Stromal cell of bone marrow (primary cell): ENCODE results near the gene APLN.
A peak's percentile ranks its signal among the peaks of the same experiment; 100 is the strongest.

Experiments
- DNase-seq: peaks from one replicate; pipeline ENCODE4 v3.0.0-alpha.2; 2012; ENCODE audit warnings: low read depth

Gene APLN

DNA sequence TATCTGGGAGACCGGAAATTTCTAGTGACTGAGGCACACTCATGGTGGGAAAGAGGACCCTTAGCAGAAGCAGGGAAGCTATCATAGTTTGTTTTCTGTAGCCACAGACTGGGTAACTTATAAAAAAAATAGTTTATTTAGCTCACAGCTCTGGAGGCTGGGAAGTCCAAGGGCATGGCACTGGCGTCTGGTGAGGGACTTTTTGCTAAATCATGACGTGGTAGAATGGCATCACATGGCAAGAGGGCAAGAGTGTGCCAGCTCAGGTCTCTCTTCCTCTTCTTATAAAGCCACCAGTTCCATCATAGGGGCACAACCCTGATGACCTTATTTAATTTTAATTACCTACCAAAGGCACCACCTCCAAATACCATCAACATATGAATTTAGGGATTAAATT is 13.3 kb downstream of the APLN start:
- DNase-seq: no peak

DNA sequence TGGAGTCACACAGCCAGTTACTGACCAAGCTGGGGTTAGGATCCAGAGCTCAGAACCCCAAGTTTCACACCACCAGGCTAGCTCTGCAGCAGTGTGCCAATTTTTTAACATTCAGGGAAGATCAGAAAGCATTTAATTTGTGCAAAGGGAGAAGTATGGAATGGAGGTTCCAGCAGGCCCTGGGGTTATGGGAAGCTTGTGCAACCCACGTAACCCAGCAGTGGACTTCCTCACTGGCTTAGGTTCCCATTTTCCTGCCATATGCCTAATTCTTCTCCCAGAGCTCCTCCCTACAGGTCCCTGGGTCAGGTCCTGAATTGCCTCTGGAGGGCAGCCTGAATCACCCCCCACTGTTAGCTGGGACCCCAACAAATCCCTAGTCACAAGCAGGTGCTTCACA is 14.0 kb downstream of the APLN start:
- DNase-seq: no peak

DNA sequence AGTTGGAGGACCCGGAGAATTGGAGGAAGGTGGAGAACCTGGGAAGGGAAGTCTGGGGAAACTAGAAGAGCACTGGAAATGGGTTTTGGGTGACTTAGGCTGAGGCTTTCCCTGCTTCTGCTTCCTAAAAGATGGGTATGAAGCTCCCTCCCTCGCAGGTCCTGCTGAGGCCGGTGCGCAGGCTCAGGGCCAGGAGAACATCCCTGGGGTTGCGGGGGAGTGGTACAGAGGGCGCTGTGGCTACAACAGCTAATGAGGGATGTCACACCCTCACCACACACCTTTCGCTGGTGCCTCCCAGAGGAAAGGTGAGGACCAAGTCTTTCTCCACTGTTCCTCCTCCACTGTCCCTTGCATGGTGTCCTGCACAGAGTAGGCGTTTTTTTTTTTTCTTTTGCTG is 15.8 kb downstream of the APLN start:
- DNase-seq: no peak

DNA sequence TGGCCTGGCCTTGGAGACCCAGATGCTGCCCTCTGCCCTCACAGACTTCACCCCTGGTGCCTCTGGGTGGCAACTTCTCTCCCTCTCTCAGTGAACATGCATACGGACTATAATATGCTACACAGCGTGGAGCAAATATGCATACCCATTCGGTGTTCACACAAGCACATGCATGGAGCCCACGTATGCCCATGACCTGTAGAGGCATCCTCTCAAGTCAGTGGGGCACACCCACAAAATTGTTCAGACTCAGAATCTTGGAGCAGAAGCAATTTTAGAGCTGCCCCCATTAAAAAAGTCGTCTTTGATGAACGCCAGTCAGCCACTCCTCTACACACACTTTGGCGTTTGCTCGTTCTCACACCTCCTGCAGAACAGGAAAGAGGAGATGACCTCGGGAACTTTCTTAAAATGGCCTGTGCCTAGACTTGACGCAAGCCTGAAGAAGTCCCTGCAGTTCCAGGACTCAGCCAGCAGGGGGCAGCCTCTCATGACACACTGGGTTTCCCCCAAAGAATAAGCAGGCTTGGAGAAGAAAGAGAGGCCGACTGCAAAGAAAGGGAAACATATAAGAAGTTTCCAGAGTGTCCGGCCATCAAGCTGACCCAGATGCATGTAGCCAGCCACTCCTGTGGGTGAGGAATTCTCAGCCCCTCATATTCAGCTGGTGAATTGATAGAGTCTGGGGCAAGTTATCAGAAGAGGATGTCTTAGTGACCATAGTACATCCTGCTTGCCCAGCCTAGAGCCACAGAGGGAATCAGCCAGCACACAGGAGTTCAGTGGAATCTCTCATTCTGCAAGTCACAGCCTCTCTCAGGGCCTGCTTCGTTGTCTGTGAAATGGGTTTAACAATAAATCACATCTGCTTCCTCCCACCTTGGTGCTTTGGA is 17.3 kb downstream of the APLN start:
- peak; percentile 31 for DNase-seq

DNA sequence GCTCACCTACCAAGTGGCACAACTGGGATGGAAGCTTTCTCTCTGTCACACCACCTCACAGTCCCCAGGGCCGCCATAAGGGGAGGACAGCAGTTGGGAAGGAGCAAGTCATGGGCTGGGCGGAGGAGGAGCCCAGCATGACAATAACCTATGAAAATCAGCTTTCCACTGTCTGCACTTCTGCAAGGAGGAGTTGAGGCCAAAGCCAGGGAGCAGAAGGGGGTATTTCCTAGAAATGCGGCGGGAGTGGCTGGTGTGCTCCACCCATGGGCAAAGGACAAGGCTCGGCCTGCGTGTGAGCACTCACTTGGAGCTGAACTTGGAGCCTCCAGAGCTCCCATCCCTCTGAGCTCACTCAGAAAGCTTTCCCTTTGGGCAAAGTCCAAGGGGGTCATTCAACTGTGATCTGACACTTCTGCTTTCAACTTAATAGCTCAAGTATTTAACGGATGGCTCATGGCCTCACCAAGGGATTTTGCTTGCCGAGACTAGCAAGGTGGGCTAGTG is 18.5 kb downstream of the APLN start:
- DNase-seq: no peak

DNA sequence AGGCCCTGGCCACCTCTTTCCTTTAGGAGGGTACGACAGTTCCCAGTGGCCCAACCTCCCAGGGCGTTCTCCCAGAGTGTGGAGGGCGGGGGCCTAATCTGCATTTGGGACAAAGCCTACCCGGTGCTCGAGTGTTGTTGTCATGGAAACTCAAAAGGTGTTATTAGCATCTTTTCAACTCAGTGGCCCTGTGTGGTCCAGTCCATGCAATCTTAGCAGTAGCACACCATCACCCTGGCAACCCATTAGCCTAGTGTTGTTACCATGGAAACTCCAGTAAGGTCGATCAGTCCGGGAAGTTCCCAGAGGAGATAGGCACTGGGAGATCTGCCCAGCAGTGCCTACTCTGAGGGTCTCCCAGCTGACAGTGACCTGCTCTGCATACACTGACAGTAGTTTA is 20.2 kb downstream of the APLN start:
- no peak for DNase-seq

DNA sequence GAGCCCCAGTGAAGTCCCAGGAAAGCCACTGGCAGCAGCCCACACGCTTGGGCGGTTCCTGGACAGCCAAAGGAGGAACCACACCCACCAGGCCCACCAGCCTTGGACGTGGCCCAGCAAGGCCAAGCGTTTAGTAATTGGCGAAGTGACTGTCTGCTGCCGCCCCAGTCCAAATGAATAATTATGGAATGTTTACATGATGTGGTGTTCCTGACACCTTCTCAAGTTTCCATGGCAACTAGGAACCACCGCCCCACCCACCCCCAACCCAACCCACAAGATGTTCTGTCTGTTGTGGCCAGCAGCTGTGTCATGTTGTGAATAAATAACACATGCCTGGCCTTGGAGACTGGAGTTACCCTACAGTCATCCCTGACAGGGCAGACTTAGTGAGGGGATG is 22.3 kb downstream of the APLN start:
- DNase-seq: no peak

DNA sequence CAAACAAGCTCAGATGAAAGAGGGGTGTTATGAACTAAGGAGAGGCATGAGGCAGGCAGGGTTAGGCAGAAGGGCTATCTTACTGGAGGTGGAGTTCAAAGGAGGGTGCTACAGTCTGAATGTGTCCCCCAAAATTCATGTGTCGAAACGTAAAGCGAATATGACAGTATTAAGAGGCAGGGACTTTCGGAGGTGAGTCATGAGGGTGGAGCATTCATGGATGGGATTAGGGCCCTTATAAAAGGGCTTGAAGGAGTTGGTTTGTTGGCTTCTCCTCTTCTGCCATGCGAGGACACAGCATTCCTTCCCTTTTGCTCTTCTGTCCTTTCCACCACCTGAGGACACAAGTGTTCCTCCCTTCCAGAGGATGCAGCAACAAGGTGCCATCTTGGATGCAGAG is 22.9 kb downstream of the APLN start:
- DNase-seq: no peak

DNA sequence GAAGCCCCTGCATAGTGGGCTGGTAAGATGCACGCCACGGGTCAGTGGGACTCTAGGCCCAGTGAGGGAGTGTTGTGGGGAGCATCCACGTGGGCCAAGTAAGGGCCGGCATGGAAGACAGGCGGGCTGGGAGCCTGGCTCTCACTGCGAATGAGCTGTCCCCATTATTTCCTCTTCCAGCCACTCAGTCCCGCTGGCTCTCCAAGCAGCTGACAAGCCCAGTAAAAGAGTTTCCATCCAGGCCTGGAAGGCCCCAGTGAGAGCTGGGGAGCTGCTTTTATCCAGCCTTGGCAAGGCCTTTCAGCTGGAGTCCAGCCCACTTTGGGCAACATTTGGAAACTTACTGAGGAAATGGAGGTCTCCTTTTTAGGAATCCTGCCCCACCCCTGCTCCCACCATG is 24.9 kb downstream of the APLN start:
- no peak for DNase-seq

DNA sequence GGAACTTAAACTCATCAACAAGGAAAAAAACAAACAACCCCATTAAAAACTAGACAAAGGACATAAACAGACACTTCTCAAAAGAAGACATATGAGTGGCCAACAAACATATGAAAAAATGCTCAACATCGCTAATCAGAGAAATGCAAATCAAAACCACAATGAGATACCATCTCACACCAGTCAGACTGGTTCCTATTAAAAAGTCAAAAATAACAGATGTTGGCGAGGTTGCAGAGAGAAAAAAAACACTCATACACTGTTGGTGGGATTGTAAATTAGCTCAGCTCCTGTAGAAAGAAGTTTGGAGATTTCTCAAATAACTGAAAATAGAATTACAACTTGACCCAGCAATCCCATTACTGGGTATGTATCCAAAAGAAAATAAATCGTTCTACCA is 28.7 kb downstream of the APLN start:
- DNase-seq: no peak

DNA sequence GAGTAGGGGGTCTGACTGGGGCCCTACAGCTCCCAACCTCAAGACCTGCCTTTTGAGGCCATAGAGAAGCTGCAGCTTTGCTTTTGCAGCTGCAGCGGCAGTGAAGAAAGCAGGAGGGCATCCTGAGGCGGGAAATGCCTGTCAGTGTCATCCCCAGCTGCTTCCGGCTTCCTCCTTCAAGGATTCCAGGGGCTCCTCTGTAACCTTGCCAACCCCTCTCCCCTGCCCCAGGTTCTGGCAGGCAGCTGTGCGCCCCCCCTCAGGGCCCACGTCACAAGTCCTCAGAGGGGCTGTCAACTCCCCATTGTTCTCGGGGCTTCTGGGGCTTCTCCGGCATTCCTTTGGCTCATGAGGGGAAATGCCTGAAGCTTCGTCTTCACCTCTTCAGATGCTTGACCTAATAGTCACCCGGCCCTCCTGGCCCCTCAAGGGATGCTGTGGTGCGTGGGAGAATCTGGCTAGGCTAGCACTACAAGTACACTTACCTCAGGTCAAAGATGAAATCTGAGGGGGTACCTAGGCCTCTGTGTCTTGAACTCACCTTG is 31.9 kb downstream of the APLN start:
- no peak for DNase-seq

DNA sequence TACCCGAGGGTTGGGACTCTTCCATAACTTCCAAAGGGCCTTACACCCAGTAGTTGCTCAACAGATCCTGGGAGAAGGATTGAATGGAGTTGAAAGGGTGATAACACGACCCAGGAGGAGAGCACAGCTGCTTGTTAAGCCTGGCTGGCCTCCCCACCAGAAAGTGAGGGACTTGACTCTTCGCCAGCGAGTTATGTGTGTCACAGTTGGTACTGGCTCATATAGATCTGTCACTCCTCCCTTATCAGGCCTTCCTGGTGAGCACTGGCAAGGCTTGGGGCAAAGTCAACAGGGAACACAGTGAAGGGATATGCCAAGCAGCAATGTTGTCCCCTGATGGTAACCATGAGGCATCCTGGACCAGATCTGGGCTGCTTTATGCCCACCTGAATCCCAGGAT is 35.8 kb downstream of the APLN start:
- DNase-seq: no peak

DNA sequence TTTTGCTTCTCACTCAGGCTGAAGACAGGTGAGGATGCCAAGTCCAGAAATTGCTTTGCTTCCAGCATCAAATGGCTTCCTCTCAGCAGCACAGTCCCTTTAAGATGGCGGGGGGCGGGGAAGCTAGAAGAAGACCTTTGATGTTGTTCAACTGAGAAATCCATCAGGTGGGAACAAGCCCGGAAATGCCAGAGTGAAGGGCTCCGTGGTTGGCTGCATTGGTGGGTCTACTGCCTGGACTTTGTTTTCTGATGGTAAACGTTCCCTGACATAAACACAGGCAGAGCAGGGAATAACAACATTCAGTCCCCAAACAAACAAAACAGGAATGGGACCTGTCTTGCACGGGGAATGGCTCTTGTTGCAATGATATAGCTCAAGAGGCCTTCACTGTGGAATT is 37.3 kb downstream of the APLN start:
- no peak for DNase-seq

DNA sequence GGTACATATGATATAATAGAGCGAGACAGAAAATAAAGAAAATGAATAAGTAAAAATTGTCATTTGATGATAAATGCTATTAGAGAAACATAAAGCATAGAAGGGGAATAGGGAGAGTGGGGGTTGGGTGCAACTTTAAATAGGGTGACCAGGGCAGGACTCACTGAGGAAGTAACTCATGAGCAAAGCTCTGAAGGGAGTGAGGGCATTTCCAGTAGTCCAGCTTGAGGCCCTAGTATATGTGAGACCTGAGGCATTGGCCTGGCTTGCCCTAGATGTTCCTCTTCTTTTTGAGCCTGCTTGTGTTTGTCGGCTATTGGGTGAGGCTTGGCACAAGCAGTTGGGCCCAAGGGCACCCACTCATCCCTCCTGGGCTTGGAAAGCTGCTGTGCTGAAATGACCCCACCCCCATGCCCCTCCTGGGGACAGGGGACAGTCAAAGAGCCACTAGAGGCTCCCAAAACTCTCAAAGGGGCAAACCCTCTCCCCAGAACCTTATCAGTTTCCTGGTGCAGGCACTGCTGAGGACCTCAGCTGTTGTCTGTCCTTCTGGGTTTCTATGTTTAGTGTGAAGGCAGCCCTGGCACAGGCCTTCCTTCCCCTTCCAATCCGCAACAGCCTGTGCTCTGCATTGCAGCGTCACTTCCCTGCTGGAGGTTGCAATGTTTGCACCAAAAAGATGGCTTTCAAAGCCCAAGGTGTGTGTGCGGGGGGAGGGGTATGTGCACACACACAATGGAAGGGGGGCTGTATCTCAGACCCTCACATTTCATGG is 40.1 kb downstream of the APLN start:
- DNase-seq: no peak

DNA sequence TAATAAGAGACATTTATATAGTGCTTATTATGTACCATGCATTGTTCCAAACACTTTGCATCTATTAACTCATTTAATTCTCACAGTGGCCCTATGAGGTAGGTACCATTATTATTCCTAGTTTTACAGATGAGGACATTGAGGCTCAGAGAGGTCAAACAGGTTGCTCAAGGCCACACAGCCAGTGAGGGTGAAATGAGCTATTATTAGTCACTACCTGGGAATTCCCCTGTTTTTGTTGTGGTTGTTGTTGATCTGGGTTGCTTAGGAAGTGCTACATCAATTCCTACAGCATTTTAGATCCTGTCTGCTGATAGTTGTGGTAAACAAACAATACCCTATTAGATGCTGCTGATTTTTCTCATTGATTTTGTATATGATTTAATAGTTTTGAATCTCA is 41.2 kb downstream of the APLN start:
- DNase-seq: no peak

DNA sequence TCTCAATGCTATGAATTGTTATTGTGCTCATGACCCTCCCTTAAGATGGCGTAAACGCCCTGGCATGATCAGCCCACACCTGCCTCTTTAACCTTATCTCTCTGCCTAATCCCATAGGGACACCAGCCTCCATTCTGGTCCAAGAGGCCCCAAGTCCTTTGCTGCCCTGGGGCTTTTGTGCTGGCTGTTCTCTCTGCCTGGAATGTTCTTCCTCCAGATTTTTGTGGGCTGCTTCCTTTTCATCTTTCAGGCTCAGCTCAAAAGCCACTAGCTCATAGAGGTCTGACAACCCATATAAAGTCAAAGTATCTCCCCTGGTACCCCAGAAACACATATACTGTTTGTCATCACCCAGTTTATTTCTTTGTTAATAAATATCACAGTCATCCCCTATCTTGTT is 42.4 kb downstream of the APLN start:
- no peak for DNase-seq

DNA sequence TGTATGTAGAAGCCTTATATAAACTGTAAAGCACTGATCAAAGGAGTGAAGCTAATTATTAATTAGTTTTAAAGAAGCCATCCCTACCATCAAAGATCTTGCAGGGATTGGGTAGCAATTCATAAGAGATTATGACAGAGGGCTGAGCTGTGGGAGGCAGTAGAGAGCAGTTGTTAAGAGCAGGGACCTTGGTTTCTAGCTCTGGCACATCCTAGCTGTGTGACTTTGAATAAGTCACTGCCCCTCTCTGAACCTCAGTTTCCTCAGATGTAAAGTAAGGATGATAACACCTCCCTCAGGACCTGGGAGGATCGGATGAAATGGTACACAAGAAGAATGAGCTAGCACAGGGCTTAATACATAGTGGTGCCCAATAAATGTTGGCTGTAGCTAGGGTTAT is 45.4 kb downstream of the APLN start:
- DNase-seq: no peak

DNA sequence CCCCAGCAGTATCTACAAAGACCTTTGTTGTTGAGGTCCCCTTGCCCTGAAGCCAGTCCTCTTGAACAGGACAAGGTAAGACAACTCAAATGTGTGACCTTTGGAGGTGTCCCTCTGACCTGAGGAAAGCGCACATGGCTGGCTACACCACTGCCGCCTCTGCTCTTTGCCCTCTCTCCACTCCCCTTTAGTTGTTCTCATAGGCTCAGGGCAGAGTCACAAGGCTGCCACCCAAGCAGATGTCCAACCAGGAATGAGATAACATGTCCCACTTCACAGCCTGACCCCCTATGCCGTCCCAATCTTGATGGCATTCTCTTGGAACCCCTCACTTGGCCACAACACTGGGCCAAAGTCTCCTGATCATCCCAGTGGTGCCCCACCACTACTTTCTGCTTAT is 46.3 kb downstream of the APLN start:
- DNase-seq: no peak

DNA sequence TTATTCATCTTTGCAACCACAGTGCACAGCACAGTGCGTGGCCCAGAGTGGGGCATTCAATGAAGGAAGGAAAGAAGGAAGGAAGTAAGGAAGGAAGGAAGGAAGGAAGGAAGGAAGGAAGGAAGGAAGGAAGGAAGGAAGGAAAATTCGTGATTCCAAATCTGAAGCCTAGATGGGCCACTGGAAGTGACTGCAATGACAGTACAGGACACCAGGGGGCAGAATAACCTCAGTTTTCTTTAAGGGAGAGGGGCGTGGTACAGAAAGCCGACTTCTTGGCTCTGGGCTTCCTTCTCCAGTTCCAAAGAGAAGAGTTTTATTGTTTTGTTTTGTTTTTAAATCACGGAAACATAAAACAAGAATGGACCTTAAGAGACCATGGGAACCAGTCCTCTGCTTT is 47.8 kb downstream of the APLN start:
- peak; percentile 15 for DNase-seq

DNA sequence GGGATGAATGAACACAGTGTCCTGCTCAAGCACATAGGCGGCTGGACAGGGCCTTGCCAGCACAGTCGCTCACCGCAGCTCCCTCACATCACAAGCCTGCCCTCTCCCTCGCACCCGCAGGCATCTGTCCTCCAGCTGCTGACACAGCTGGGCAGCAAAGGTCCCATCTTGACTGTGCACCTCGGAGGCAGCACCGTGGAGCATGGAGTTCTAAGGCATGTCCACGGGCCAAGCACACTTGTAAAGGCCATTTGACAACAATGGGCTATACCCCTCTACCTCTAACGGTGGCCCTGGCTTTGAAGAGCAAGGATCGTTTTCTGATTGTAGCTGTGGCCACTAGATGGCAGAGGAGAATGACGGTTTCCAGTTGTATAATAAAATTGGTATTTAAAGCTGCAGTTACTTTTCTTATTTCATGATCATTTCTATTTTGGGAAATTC is 53.8 kb downstream of the APLN start:
- no peak for DNase-seq

DNA sequence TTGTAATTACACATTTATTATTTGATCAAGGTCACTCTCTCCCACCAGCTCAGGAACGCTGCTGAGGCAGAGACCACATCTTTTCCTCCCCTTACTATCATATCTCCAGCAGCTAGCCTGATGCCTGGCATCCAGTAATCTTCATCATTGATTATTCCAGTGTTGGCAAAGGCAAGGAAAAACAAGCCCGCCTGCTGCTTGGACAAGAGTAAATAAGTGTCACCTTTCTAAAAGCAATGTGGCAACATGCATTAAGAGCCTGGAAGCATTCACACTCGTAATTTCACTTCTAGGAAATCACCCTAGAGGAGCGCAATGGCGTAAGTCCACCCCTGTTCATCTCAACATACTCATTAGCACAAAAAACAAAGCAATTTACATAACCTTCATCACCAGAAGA is 54.8 kb downstream of the APLN start:
- DNase-seq: no peak

DNA sequence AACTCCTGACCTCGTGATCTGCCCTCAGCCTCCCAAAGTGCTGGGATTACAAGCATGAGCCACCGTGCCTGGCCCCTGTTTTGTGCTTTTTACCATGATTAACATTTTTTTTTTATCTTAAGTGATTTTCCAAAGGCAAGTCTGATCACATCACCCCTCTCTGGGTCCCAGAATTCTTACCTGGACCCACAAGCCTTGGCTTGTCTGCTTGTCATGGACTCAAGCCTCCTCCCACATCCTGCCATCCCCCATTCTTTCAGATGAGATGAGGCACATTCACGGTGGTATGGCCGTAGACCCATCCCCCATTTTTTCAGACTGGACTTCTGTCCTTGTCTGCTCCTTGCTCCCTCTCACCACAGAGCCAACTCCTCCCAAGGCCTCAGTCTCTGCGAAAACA is 55.3 kb downstream of the APLN start:
- DNase-seq: no peak

DNA sequence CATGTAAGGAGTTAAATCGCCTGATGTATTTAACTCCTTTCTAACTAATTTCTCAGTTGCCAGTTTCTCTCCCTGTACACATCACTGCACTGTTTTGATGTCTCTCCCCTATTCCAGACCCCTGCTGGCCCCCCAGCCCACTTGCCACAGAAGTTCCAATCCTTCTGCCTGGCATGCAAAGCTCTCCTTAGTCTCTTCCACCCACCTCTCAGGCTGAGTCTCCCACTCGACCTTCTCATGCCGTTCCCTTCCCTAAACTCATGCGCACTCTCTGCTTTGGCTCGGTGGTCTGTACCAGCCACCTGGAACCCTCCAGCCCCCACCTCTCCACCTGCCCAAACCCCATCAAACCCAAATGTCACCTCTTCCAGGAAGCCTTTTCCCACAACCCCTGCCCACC is 56.9 kb downstream of the APLN start:
- no peak for DNase-seq
